Nephron progenitor cell (in vitro differentiated cells): ENCODE data around the gene PODNL1.

Experiments used
- DNase-seq: peaks from one replicate; pipeline ENCODE4 v3.0.0; 2021
- H3K27ac Mint-ChIP-seq: 2 replicates; pipeline ENCODE4 v1.8.0; 2021; ENCODE audit warnings: mild to moderate bottlenecking, moderate library complexity, mixed read lengths
- H3K27me3 Mint-ChIP-seq: 2 replicates; pipeline ENCODE4 v1.8.0; 2021; ENCODE audit warnings: mild to moderate bottlenecking, low read depth, mixed read lengths; ENCODE audit not compliant: poor library complexity
- H3K36me3 Mint-ChIP-seq: 2 replicates; pipeline ENCODE4 v1.8.0; 2021; ENCODE audit warnings: low read depth, mixed read lengths
- H3K4me1 Mint-ChIP-seq: 2 replicates; pipeline ENCODE4 v1.8.0; 2021; ENCODE audit warnings: mixed read lengths
- H3K4me3 Mint-ChIP-seq: 2 replicates; pipeline ENCODE4 v1.8.0; 2021; ENCODE audit warnings: mild to moderate bottlenecking, moderate library complexity, mixed read lengths
- H3K9me3 Mint-ChIP-seq: 2 replicates; pipeline ENCODE4 v1.8.0; 2021; ENCODE audit warnings: mild to moderate bottlenecking, moderate library complexity, mixed read lengths
- CTCF ChIP-seq: fragments of 200-600 bp; sonication (generic); IDR thresholded peaks from 2 replicates; pipeline ENCODE4 v1.5.0; 2021; ENCODE audit warnings: antibody characterized with exemption

PODNL1 gene

GRCh38 chr19:13908674-13909073, 29.5 kb downstream of the PODNL1 start:
- peaks cover 16% of the 10 kb centered on the region for H3K36me3 Mint-ChIP-seq
- H3K27me3 Mint-ChIP-seq, result no peaks in the 10 kb centered on the region
- peak overlapping the region; percentile 36 for H3K4me3 Mint-ChIP-seq
- TF ChIP-seq CTCF, result no peak
- peaks cover 11% of the 10 kb centered on the region for H3K4me1 Mint-ChIP-seq
- H3K27ac Mint-ChIP-seq, result no peak overlapping the region
- H3K9me3 Mint-ChIP-seq, result peaks cover 3% of the 10 kb centered on the region
- no peak for DNase-seq

GRCh38 chr19:13906910-13907309, 31.3 kb downstream of the PODNL1 start:
- no peak for TF ChIP-seq CTCF
- DNase-seq, result no peak
- H3K9me3 Mint-ChIP-seq, result peaks cover 3% of the 10 kb centered on the region
- no peak overlapping the region for H3K27ac Mint-ChIP-seq
- H3K27me3 Mint-ChIP-seq, result no peaks in the 10 kb centered on the region
- peaks cover 8% of the 10 kb centered on the region for H3K36me3 Mint-ChIP-seq
- peak overlapping the region; percentile 86 for H3K4me3 Mint-ChIP-seq
- H3K4me1 Mint-ChIP-seq, result peaks cover 11% of the 10 kb centered on the region

GRCh38 chr19:13906521-13906904, 31.7 kb downstream of the PODNL1 start:
- Mint-ChIP-seq H3K4me1 (peaks cover 11% of the 10 kb centered on the region), H3K36me3 (peaks cover 6% of the 10 kb centered on the region), H3K27me3 (no peaks in the 10 kb centered on the region), H3K27ac (no peak overlapping the region), H3K4me3 (peak overlapping the region; percentile 86), H3K9me3 (peaks cover 3% of the 10 kb centered on the region)
- no peak for DNase-seq
- no peak for TF ChIP-seq CTCF

GRCh38 chr19:13905634-13906520, 32.3 kb downstream of the PODNL1 start, which contains the start of the genes BRME1 and CC2D1A:
Gene BRME1 (minus strand): TSS chr19:13906117. CDS start chr19:13904892, 1,225 bp downstream.
Gene CC2D1A (plus strand): TSS chr19:13906201. CDS start chr19:13906442, 241 bp downstream.
- Mint-ChIP-seq H3K36me3 (peaks cover 6% of the 10 kb centered on the region), H3K27me3 (no peaks in the 10 kb centered on the region), H3K4me1 (peaks cover 11% of the 10 kb centered on the region), H3K4me3 (peak within 1 kb of the TSS; percentile 86), H3K9me3 (peaks cover 3% of the 10 kb centered on the region), H3K27ac (no peak within 1 kb of the TSS)
- peak; percentile 93 for DNase-seq
- TF ChIP-seq CTCF, result no peak

GRCh38 chr19:13902993-13903555, 35.1 kb downstream of the PODNL1 start:
- TF ChIP-seq CTCF, result no peak
- Mint-ChIP-seq H3K9me3 (peaks cover 3% of the 10 kb centered on the region), H3K4me1 (peaks cover 18% of the 10 kb centered on the region), H3K27ac (no peak overlapping the region), H3K27me3 (no peaks in the 10 kb centered on the region), H3K36me3 (no peaks in the 10 kb centered on the region), H3K4me3 (no peak overlapping the region)
- DNase-seq, result no peak
